Uterus (tissue), 4 donors: ENCODE data around the gene SCN3A. TPM values are rescaled to one million over a fixed set of nuclear protein-coding genes. Genes with fewer than 3 reads are reported as not detected.

ENCODE experiments used
- DNase-seq, 2 donors: peaks; one replicate each; pipeline ENCODE4 v3.0.0-alpha.2; 2019 to 2020
- H3K27ac ChIP-seq, 2 donors: fragments of 200-600 bp; sonication (generic); 1 replicate in 1 of 2; 2 replicates in 1 of 2; pipeline ENCODE4 v1.5.1; 2016 to 2018
- H3K27me3 ChIP-seq, 2 donors: fragments of 200-600 bp; sonication (generic); one replicate each; pipeline ENCODE4 v1.5.1; 2018 to 2019; ENCODE audit warnings: control low read depth in 1 of 2
- H3K36me3 ChIP-seq, 2 donors: fragments of 200-600 bp; sonication (generic); one replicate each; pipeline ENCODE4 v1.5.1; 2019; ENCODE audit warnings: control low read depth in 1 of 2
- H3K4me1 ChIP-seq, 2 donors: fragments of 200-600 bp; sonication (generic); one replicate each; pipeline ENCODE4 v1.5.1; 2018 to 2019; ENCODE audit warnings: control low read depth in 1 of 2
- H3K4me3 ChIP-seq, 2 donors: fragments of 200-600 bp; sonication (generic); 1 replicate in 1 of 2; 2 replicates in 1 of 2; pipeline ENCODE4 v1.5.1; 2018 to 2019; ENCODE audit warnings: mild to moderate bottlenecking in 1 of 2
- H3K9me3 ChIP-seq, 2 donors: fragments of 200-600 bp; sonication (generic); one replicate each; pipeline ENCODE4 v1.5.1; 2019; ENCODE audit warnings: control low read depth in 1 of 2
- POLR2A ChIP-seq, 2 donors: fragments of 450-650 bp; IDR thresholded peaks; one replicate each; pipeline ENCODE4 v1.6.1; 2016; ENCODE audit warnings: antibody characterized with exemption in 2 of 2, mild to moderate bottlenecking in 1 of 2, moderate library complexity in 1 of 2
- intact Hi-C: fragments of 100-400 bp; cut with DNase I; formaldehyde crosslinking; loops from one replicate; pipeline ENCODE4 v1.15.1; 2023; ENCODE audit warnings: low total_unique reads
- total RNA-seq, 4 donors: library from RNA; depleted of rRNA in 3 of 4; stranded (reverse); fragments of >200 nt in 3 of 4; gene quantifications; one replicate each; pipeline versions ENCODE4 v1.1.0 to v1.2.4, GENCODE V29; 2014 to 2023
- TF ChIP-seq, protein P1 (sequence below), 4 experiments: fragments of 200-600 bp in 2 of 4; fragments of 450-650 bp in 2 of 4; sonication (generic) in 2 of 4; IDR thresholded peaks; one replicate each; pipeline ENCODE4 v1.5.1; 2016 to 2019; ENCODE audit warnings: antibody characterized with exemption in 4 of 4, mild to moderate bottlenecking in 2 of 4, moderate library complexity in 1 of 4
- donor health status: DM: yes; HTN: yes; CAD: no.

Gene SCN3A
- total RNA-seq, 4 donors from 2014 or later, result 2.4 to 18.4 (median 5.2) TPM

DNA sequence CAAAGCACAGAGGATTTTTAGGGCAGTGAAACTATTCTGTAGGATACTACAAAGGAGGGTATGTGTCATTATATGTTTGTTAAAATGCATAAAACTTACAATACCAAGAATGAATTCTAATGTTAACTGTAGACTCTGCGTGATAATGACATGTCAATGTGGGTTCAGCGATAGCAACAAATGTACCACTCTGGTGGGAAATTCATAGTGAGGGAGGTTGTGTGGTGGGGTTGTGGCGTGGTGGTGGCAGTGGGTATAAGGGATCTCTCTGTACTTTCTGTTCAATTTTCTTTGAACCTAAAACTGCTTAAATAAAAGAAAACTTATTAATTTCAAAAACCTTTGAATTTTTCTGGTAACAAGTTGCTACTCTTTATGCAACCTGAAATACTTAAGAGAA is 149.2 kb downstream of the SCN3A start:
- TF ChIP-seq, protein P1, sequence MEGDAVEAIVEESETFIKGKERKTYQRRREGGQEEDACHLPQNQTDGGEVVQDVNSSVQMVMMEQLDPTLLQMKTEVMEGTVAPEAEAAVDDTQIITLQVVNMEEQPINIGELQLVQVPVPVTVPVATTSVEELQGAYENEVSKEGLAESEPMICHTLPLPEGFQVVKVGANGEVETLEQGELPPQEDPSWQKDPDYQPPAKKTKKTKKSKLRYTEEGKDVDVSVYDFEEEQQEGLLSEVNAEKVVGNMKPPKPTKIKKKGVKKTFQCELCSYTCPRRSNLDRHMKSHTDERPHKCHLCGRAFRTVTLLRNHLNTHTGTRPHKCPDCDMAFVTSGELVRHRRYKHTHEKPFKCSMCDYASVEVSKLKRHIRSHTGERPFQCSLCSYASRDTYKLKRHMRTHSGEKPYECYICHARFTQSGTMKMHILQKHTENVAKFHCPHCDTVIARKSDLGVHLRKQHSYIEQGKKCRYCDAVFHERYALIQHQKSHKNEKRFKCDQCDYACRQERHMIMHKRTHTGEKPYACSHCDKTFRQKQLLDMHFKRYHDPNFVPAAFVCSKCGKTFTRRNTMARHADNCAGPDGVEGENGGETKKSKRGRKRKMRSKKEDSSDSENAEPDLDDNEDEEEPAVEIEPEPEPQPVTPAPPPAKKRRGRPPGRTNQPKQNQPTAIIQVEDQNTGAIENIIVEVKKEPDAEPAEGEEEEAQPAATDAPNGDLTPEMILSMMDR (IDR thresholded peaks at IDR 0.05), result no peak
- no peak for TF ChIP-seq POLR2A (IDR thresholded peaks at IDR 0.05)
- no peaks in the 10 kb centered on the region for H3K36me3 ChIP-seq
- no peak overlapping the region for H3K27ac ChIP-seq
- no peaks in the 10 kb centered on the region for H3K27me3 ChIP-seq
- intact Hi-C loops, result no loop called here
- no peaks in the 10 kb centered on the region for H3K9me3 ChIP-seq
- H3K4me3 ChIP-seq, result no peak overlapping the region
- DNase-seq, result no peak
- H3K4me1 ChIP-seq, result no peaks in the 10 kb centered on the region

DNA sequence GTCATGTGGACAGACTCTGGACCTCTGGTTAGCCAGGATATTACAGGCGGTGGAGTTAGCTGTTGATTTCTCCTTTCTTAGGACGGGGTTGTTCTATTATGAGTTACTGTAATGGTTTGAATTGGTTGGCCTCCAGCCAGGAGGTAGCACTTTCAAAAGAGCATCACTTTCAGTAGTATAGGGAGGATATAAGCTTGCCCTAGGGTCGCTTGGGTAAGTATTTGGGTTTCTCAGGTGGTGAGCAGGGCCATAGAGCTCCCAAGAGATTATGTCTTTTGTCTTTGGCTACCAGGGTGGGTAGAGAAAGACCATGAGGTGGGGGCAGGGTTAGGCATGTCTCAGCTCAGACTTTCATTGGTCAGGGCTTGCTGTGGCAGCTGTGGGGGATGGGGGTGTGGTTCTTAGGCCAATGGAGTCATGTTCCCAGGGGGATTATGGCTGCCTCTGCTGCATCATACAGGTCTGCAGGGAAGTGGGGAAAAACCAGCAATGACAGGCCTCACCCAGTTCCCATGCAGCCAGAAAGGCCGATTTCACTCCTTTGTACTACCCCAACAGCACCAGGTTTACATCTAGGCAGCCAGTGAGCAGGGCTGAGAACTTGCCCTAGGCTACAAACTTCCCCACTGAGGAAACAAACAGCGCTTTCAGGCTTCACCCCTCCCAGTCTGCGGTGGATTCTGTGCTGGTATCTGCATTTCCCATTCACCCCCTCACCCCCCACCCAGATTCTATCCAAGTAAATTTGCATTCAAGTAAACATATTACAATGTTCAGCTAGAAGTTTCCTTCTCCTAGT is 159.1 kb downstream of the SCN3A start:
- Histone ChIP-seq H3K36me3 (no peaks in the 10 kb centered on the region), H3K27ac (no peak overlapping the region), H3K4me3 (no peak overlapping the region), H3K27me3 (no peaks in the 10 kb centered on the region), H3K4me1 (no peaks in the 10 kb centered on the region), H3K9me3 (peaks cover 0 to 3% of the 10 kb centered on the region in 2 donors)
- TF ChIP-seq POLR2A (IDR thresholded peaks at IDR 0.05), result no peak
- TF ChIP-seq, protein P1 (IDR thresholded peaks at IDR 0.05), result no peak
- no peak for DNase-seq
- intact Hi-C loops, result no loop called here

Other genes starting within 250 kb of the SCN3A start
- 1 to 10 TPM in 2 of 4 donors, under 1 TPM in 2; under 0.01 to 3.2 (median 1.3) TPM for gene SLC38A11, start 248.5 kb downstream of the SCN3A start, total RNA-seq
- 10 to 100 TPM in 1 of 4 donors, 1 to 10 TPM in 1, under 1 TPM in 2; 0.26 to 15.8 (median 1.0) TPM for gene SCN2A, start 35.4 kb upstream of the SCN3A start, total RNA-seq